SK-N-SH (cell line): ENCODE results near the gene MEA1.

ENCODE experiments used
- EP300 ChIP-seq, 2 experiments: IDR thresholded peaks; 2 replicates each; pipeline versions ENCODE4 v1.4.0 to v1.6.1; 2012; ENCODE audit warnings: borderline replicate concordance in 1 of 2, low read depth in 1 of 2, low read length in 1 of 2
- GATA2 ChIP-seq: sonication (generic); formaldehyde crosslinking; IDR thresholded peaks from 2 replicates; pipeline ENCODE4 v1.5.0; 2020; ENCODE audit warnings: mild to moderate bottlenecking, missing genetic modification reagents
- JUND ChIP-seq: IDR thresholded peaks from 2 replicates; pipeline ENCODE4 v1.4.0; 2012
- NRF1 ChIP-seq: IDR thresholded peaks from 2 replicates; pipeline ENCODE4 v1.6.1; 2012; ENCODE audit warnings: low read depth, mild to moderate bottlenecking, low read length
- POLR2AphosphoS5 ChIP-seq: IDR thresholded peaks from 2 replicates; pipeline ENCODE4 v1.6.1; 2012; ENCODE audit warnings: low read depth, low read length
- RAD21 ChIP-seq: IDR thresholded peaks from 2 replicates; pipeline ENCODE4 v1.6.1; 2012; ENCODE audit warnings: mild to moderate bottlenecking, low read length
- TAF1 ChIP-seq: IDR thresholded peaks from 2 replicates; pipeline ENCODE4 v1.6.1; 2012; ENCODE audit warnings: low read depth, mild to moderate bottlenecking, low read length, moderate library complexity, borderline replicate concordance
- YY1 ChIP-seq: IDR thresholded peaks from 2 replicates; pipeline ENCODE4 v1.4.0; 2012; ENCODE audit warnings: low read depth, mild to moderate bottlenecking
- TF ChIP-seq, protein P1 (sequence below): fragments of 200-600 bp; sonication (generic); IDR thresholded peaks from 2 replicates; pipeline ENCODE4 v1.6.1; 2017; ENCODE audit warnings: antibody characterized with exemption, mild to moderate bottlenecking, moderate library complexity
- TF ChIP-seq, protein P2 (sequence below): IDR thresholded peaks from 2 replicates; pipeline ENCODE4 v1.4.0; 2012; ENCODE audit warnings: low read depth
- TF ChIP-seq, protein P3 (sequence below): IDR thresholded peaks from 2 replicates; pipeline ENCODE4 v1.6.1; 2012; ENCODE audit warnings: mild to moderate bottlenecking, low read depth, low read length, moderate library complexity

DNA sequence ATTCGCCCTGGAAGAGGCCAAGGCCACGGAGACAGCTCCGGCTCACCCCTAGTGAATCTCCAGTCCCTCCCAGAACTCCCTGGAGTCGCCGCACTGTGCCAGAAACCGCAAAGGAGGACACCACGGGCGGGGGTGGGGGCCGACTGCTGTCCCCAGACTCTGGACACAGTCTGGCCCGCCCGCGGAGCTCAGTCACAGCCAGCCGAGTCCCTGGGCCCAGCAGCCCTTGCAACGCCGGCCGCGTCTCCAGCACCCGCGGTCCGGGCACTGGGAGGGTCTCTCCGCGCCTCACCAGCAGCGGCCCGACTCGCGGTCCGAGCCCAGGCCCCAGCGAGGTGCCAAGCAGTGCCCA lies 35.3 kb downstream of the MEA1 start:
- TF ChIP-seq YY1 (no peak), GATA2 (CRISPR knock-in tag) (no peak), POLR2AphosphoS5 (no peak), TAF1 (no peak), JUND (no peak), RAD21 (no peak), EP300 (IDR thresholded peaks at IDR 0.05; ENCODE audit: borderline replicate concordance in 1 of 2, low read depth in 1 of 2, low read length in 1 of 2) (no peak), NRF1 (no peak)
- TF ChIP-seq, protein P1, sequence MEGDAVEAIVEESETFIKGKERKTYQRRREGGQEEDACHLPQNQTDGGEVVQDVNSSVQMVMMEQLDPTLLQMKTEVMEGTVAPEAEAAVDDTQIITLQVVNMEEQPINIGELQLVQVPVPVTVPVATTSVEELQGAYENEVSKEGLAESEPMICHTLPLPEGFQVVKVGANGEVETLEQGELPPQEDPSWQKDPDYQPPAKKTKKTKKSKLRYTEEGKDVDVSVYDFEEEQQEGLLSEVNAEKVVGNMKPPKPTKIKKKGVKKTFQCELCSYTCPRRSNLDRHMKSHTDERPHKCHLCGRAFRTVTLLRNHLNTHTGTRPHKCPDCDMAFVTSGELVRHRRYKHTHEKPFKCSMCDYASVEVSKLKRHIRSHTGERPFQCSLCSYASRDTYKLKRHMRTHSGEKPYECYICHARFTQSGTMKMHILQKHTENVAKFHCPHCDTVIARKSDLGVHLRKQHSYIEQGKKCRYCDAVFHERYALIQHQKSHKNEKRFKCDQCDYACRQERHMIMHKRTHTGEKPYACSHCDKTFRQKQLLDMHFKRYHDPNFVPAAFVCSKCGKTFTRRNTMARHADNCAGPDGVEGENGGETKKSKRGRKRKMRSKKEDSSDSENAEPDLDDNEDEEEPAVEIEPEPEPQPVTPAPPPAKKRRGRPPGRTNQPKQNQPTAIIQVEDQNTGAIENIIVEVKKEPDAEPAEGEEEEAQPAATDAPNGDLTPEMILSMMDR: no peak
- TF ChIP-seq, protein P2, sequence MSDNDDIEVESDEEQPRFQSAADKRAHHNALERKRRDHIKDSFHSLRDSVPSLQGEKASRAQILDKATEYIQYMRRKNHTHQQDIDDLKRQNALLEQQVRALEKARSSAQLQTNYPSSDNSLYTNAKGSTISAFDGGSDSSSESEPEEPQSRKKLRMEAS: no peak
- TF ChIP-seq, protein P3, sequence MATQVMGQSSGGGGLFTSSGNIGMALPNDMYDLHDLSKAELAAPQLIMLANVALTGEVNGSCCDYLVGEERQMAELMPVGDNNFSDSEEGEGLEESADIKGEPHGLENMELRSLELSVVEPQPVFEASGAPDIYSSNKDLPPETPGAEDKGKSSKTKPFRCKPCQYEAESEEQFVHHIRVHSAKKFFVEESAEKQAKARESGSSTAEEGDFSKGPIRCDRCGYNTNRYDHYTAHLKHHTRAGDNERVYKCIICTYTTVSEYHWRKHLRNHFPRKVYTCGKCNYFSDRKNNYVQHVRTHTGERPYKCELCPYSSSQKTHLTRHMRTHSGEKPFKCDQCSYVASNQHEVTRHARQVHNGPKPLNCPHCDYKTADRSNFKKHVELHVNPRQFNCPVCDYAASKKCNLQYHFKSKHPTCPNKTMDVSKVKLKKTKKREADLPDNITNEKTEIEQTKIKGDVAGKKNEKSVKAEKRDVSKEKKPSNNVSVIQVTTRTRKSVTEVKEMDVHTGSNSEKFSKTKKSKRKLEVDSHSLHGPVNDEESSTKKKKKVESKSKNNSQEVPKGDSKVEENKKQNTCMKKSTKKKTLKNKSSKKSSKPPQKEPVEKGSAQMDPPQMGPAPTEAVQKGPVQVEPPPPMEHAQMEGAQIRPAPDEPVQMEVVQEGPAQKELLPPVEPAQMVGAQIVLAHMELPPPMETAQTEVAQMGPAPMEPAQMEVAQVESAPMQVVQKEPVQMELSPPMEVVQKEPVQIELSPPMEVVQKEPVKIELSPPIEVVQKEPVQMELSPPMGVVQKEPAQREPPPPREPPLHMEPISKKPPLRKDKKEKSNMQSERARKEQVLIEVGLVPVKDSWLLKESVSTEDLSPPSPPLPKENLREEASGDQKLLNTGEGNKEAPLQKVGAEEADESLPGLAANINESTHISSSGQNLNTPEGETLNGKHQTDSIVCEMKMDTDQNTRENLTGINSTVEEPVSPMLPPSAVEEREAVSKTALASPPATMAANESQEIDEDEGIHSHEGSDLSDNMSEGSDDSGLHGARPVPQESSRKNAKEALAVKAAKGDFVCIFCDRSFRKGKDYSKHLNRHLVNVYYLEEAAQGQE: no peak
